Activated CD8-positive, alpha-beta T cell treated with anti-CD3 and anti-CD28 coated beads, Interleukin-2, amount 10 ng/mL, durations not matched to agents 7 days and 5 days (primary cell): ENCODE results near the gene EDA. TPM values are rescaled to one million over a fixed set of nuclear protein-coding genes. Genes with fewer than 3 reads are reported as not detected.

Source experiments
- ATAC-seq: fragments of 150-1000 bp; cut with Tn5 transposase; one replicate; pipeline ENCODE4 v1.10.0; 2021; ENCODE audit warnings: moderate library complexity
- CTCF ChIA-PET: fragments of 350-600 bp; sonication (Branson Sonifier 250); formaldehyde crosslinking; loops from one replicate; lab custom pipeline; 2021; ENCODE audit warnings: antibody characterized with exemption; lab: Charles Lee
- POLR2A ChIA-PET: fragments of 350-600 bp; sonication (Branson Sonifier 250); formaldehyde crosslinking; loops from one replicate; lab custom pipeline; 2021; ENCODE audit warnings: antibody characterized with exemption; lab: Charles Lee
- DNase-seq: peaks from one replicate; pipeline ENCODE4 v3.0.0-alpha.2; 2020
- H3K27ac Mint-ChIP-seq: one replicate; pipeline ENCODE4 v1.8.0; 2021; ENCODE audit warnings: mild to moderate bottlenecking, mixed read lengths
- H3K27me3 Mint-ChIP-seq: one replicate; pipeline ENCODE4 v1.8.0; 2021; ENCODE audit warnings: low read depth, mixed read lengths
- H3K36me3 Mint-ChIP-seq: one replicate; pipeline ENCODE4 v1.8.0; 2021; ENCODE audit warnings: low read depth, mixed read lengths
- H3K4me1 Mint-ChIP-seq: one replicate; pipeline ENCODE4 v1.8.0; 2021; ENCODE audit warnings: low read depth, mixed read lengths
- H3K4me3 Mint-ChIP-seq: one replicate; pipeline ENCODE4 v1.8.0; 2021; ENCODE audit warnings: mild to moderate bottlenecking, mixed read lengths
- H3K9me3 Mint-ChIP-seq: one replicate; pipeline ENCODE4 v1.8.0; 2022; ENCODE audit warnings: mixed read lengths; ENCODE audit not compliant: insufficient read depth
- total RNA-seq, 2 experiments: library from RNA; stranded (reverse); gene quantifications; one replicate each; pipeline ENCODE4 v1.2.3, GENCODE V29; 2021

EDA gene
- total RNA-seq, 2 experiments from 2014 or later, result 0.53 to 0.76 TPM

DNA sequence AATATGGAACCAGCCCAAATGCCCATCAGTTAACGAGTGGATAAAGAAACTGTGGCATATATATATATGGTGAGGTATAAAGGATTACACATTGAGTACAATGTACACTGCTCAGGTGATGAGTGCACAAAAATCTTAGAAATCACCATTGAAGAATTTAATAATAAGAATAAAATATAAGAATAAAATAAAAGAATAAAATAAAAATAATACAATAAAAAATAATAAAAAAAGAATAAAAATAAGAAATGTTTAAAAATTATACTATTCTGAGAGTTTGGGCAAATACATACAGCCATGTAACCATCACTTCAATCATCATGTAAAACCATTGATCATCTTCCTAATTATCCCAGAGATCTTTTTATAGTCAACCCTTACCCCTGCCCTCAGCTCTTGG lies 260.3 kb downstream of the EDA start:
- no peak for DNase-seq
- H3K27ac Mint-ChIP-seq, result no peak overlapping the region
- POLR2A ChIA-PET, result no interaction called here
- H3K4me3 Mint-ChIP-seq, result no peak overlapping the region
- H3K4me1 Mint-ChIP-seq, result no peaks in the 10 kb centered on the region
- H3K36me3 Mint-ChIP-seq, result no peaks in the 10 kb centered on the region
- H3K9me3 Mint-ChIP-seq, result no peaks in the 10 kb centered on the region
- no peaks in the 10 kb centered on the region for H3K27me3 Mint-ChIP-seq
- CTCF ChIA-PET, result no interaction called here
- ATAC-seq, result no peak

DNA sequence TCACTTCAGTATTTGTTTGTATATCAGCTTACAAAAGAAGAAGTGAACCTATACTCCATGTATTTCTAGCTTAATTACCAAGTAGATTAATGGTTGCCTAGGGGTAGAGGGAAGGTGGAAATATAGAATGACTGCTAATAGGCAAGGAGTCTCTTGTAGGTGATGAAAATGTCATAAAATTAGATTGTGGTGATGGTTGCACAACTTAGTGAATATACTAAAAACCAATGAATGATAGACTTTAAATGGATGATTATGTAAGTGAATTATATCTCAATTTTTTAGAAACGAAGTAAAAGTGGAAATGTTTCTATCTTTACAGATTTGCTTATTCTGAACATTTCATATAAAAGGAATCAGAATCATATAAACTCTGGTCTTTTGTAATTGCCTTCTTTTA lies 268.3 kb downstream of the EDA start:
- ATAC-seq, result no peak
- POLR2A ChIA-PET, result no interaction called here
- CTCF ChIA-PET, result no interaction called here
- no peaks in the 10 kb centered on the region for H3K27me3 Mint-ChIP-seq
- no peak overlapping the region for H3K27ac Mint-ChIP-seq
- no peak overlapping the region for H3K4me3 Mint-ChIP-seq
- no peaks in the 10 kb centered on the region for H3K9me3 Mint-ChIP-seq
- no peaks in the 10 kb centered on the region for H3K4me1 Mint-ChIP-seq
- no peak for DNase-seq
- H3K36me3 Mint-ChIP-seq, result no peaks in the 10 kb centered on the region

GRCh38 chrX:69896046-69896445 lies 280.1 kb downstream of the EDA start:
- Mint-ChIP-seq H3K4me1 (no peaks in the 10 kb centered on the region), H3K36me3 (no peaks in the 10 kb centered on the region), H3K4me3 (no peak overlapping the region), H3K27ac (no peak overlapping the region), H3K9me3 (no peaks in the 10 kb centered on the region), H3K27me3 (no peaks in the 10 kb centered on the region)
- ChIA-PET CTCF (no interaction called here), POLR2A (no interaction called here)
- DNase-seq, result no peak
- ATAC-seq, result no peak

DNA sequence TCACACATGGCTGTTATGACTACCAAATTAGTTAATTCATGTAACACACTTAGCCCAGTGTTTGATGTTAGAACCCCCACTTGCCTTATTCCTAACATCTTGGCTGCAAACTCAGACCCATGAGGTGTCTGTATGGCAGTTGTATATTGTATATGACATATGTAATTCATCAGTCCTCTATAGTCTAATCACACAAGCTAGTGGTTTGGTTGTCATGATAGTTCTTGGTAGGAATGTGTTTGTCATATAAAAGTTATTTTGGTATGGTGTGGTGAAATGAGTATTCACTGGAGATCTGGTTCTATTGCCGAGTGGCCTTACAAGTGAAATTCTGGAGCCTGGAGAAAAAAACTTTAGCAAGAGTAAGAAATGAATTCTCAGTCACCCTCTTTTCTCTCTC lies 284.6 kb downstream of the EDA start:
- no peak overlapping the region for H3K27ac Mint-ChIP-seq
- no peaks in the 10 kb centered on the region for H3K4me1 Mint-ChIP-seq
- H3K4me3 Mint-ChIP-seq, result no peak overlapping the region
- ATAC-seq (no peak), DNase-seq (no peak)
- POLR2A ChIA-PET, result no interaction called here
- CTCF ChIA-PET, result interaction anchor here (0.9 kb wide), 1 partner anchor 197 kb away, joined by 3 read pairs; no protein-coding TSS in a partner anchor
- H3K27me3 Mint-ChIP-seq, result no peaks in the 10 kb centered on the region
- no peaks in the 10 kb centered on the region for H3K36me3 Mint-ChIP-seq
- H3K9me3 Mint-ChIP-seq, result no peaks in the 10 kb centered on the region

DNA sequence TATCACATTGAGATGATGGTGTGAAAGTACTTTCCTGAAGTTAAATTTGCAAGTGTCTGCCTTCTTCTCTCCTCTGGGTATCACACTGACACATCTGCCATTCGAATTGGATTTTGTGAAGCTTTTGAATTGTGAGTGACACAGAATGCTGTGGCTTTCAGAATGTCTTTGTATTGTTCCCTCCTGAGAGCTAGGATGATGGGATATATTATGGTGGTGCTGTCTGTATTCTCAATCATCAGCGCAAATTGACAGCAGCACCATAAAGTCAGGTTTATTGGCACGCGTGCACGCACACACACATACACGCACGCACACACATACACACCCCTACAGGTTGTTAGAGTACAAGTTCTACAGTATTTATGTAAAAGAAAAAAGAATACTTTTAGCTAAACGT lies 290.5 kb downstream of the EDA start:
- DNase-seq (no peak), ATAC-seq (no peak)
- no peak overlapping the region for H3K4me3 Mint-ChIP-seq
- no peaks in the 10 kb centered on the region for H3K4me1 Mint-ChIP-seq
- no peaks in the 10 kb centered on the region for H3K36me3 Mint-ChIP-seq
- no peaks in the 10 kb centered on the region for H3K9me3 Mint-ChIP-seq
- POLR2A ChIA-PET, result no interaction called here
- no peak overlapping the region for H3K27ac Mint-ChIP-seq
- CTCF ChIA-PET, result no interaction called here
- no peaks in the 10 kb centered on the region for H3K27me3 Mint-ChIP-seq

DNA sequence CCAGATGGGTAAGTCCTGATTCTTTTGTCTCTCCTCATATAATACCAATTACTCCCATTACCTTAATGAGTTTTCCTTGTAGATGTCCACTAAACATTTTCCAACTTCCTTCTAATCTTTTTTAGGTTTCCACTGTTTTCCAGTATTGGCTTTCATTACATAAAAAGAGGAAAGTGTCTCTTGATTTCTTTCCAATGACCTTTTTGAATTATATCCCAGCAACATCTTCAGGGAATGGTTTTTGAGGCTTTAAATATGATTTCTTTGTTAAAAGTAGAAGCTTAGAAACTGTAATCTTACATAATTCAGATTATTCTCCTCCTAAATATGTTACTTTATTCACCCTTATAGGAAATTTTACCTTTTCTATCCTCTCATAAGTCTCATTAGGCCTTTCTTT lies 298.9 kb downstream of the EDA start:
- Mint-ChIP-seq H3K4me3 (no peak overlapping the region), H3K4me1 (no peaks in the 10 kb centered on the region), H3K27ac (no peak overlapping the region), H3K9me3 (no peaks in the 10 kb centered on the region), H3K27me3 (no peaks in the 10 kb centered on the region), H3K36me3 (no peaks in the 10 kb centered on the region)
- ChIA-PET POLR2A (no interaction called here), CTCF (no interaction called here)
- DNase-seq (no peak), ATAC-seq (no peak)

DNA sequence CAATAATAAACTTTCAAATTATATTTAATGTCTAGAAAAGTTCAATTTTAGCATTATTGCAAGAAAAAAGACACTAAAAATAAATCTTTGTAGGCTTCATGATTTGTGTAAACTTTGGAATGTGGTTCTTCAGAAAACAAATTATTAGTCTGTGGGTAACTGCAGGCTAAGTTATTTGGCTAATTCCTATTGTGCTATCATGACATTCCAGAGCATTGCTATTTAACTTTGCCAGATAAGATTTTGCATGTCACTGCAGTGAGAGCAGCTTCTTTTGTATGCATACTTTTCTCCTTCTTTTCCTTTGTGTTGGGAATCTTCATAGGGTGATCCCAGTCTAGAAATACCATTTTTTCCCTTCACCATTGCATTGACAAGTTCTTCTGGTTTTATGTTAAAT lies 303.8 kb downstream of the EDA start:
- ATAC-seq (no peak), DNase-seq (no peak)
- ChIA-PET POLR2A (no interaction called here), CTCF (no interaction called here)
- H3K36me3 Mint-ChIP-seq, result no peaks in the 10 kb centered on the region
- H3K9me3 Mint-ChIP-seq, result no peaks in the 10 kb centered on the region
- no peak overlapping the region for H3K4me3 Mint-ChIP-seq
- no peaks in the 10 kb centered on the region for H3K27me3 Mint-ChIP-seq
- no peaks in the 10 kb centered on the region for H3K4me1 Mint-ChIP-seq
- no peak overlapping the region for H3K27ac Mint-ChIP-seq

- ATAC-seq, result no peak
- H3K4me3 Mint-ChIP-seq, result no peak overlapping the region
- H3K27me3 Mint-ChIP-seq, result no peaks in the 10 kb centered on the region
These were observed 316.4 kb downstream of the EDA start for GRCh38 chrX:69932323-69932722.

DNA sequence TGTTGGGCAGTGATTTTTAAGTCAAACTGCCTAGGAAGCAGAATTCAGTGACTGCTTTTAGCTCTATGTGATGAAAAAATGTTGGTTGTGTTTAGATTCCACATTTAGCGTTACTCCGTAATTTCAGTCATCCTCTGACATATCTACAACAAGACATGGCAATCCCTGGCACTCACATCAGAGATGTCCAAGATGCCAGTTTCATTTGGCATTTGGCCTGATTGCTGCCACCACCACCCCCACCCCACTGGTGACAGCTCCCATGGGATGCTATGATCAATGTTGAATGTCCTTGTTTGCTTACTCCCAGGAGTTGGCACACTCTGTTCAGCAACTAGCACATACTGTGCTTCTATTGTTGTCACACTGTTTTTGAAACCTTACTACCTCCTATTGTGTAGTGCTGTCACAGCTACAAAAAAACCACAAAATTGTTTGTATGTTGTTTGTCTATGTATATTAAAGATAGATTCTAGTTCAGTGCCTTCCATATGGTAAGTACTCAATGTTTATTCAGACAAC lies 332.4 kb downstream of the EDA start:
- POLR2A ChIA-PET, result no interaction called here
- ATAC-seq, result no peak
- no peak overlapping the region for H3K27ac Mint-ChIP-seq
- H3K27me3 Mint-ChIP-seq, result no peaks in the 10 kb centered on the region
- no peak for DNase-seq
- no peaks in the 10 kb centered on the region for H3K36me3 Mint-ChIP-seq
- no peaks in the 10 kb centered on the region for H3K9me3 Mint-ChIP-seq
- no peaks in the 10 kb centered on the region for H3K4me1 Mint-ChIP-seq
- CTCF ChIA-PET, result no interaction called here
- no peak overlapping the region for H3K4me3 Mint-ChIP-seq

More at GRCh38 chrX:69932323-69932722, 316.4 kb downstream of the EDA start:
- POLR2A ChIA-PET, result no interaction called here
- DNase-seq, result no peak
- Mint-ChIP-seq H3K36me3 (no peaks in the 10 kb centered on the region), H3K4me1 (no peaks in the 10 kb centered on the region), H3K9me3 (no peaks in the 10 kb centered on the region), H3K27ac (no peak overlapping the region)
- CTCF ChIA-PET, result no interaction called here

GRCh38 chrX:69951753-69952152 lies 335.8 kb downstream of the EDA start:
- ChIA-PET CTCF (no interaction called here), POLR2A (no interaction called here)
- H3K9me3 Mint-ChIP-seq, result no peaks in the 10 kb centered on the region
- H3K4me1 Mint-ChIP-seq, result no peaks in the 10 kb centered on the region
- no peak overlapping the region for H3K4me3 Mint-ChIP-seq
- H3K27me3 Mint-ChIP-seq, result no peaks in the 10 kb centered on the region
- ATAC-seq (no peak), DNase-seq (no peak)
- H3K36me3 Mint-ChIP-seq, result no peaks in the 10 kb centered on the region
- no peak overlapping the region for H3K27ac Mint-ChIP-seq

- Mint-ChIP-seq H3K9me3 (no peaks in the 10 kb centered on the region), H3K36me3 (no peaks in the 10 kb centered on the region), H3K4me3 (no peak overlapping the region), H3K27me3 (no peaks in the 10 kb centered on the region), H3K4me1 (no peaks in the 10 kb centered on the region), H3K27ac (no peak overlapping the region)
- DNase-seq (no peak), ATAC-seq (no peak)
- ChIA-PET CTCF (no interaction called here), POLR2A (no interaction called here)
These were observed 343.8 kb downstream of the EDA start for GRCh38 chrX:69959712-69960111.

DNA sequence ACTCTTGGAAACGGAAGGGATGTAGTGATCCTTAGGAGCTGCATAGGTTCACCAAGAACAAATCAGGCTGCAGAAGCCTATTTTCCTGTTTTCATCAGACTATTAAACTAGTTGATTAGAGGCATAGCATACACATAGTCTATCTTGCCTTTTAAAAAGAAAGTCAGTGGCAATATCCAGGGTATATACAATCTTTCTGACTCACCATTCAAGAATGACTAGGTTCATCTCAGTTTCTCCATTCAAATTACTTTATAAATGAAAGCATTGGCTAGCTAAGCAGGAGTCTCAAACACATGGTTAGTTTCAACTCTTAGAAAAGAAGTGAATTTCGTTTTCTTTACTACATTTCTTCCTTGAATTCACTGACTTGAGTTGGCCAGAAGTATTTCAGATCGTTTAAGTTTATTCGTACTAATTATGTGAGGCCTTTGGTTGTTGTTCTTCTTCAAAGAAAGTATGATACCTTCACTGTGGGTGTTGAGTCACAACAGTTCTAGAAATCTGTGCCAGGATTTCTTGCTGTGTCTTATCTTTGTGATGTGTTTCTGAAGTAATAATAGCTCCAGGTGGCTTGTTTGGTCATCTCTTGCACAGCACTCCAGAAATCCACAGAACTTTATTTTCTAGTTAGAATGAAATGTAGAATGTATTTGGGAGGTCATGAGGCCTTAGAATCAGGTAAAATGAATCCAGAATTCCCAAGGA lies 345.6 kb downstream of the EDA start:
- ChIA-PET POLR2A (no interaction called here), CTCF (no interaction called here)
- no peaks in the 10 kb centered on the region for H3K4me1 Mint-ChIP-seq
- no peaks in the 10 kb centered on the region for H3K9me3 Mint-ChIP-seq
- DNase-seq, result no peak
- no peaks in the 10 kb centered on the region for H3K36me3 Mint-ChIP-seq
- no peak for ATAC-seq
- H3K4me3 Mint-ChIP-seq, result no peak overlapping the region
- H3K27me3 Mint-ChIP-seq, result no peaks in the 10 kb centered on the region
- no peak overlapping the region for H3K27ac Mint-ChIP-seq

DNA sequence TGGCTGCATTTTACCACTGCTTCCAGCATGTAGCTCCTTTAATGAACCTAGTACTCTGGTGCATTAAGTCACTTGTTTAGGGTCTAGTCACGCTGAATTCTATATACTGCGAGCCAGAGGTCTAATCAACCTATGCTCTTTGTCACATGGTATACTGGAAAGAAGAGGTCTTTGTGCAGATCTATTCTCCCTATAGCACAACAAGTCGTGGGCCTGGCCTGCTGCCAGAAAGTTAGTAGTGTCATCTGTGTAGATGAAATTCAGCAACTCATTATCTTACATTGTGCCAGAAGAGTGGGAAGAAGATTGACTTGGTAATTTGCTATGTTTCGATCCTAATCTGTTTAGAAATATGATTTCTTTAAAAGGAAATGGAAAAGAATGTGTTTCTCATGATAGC lies 353.0 kb downstream of the EDA start:
- H3K9me3 Mint-ChIP-seq, result no peaks in the 10 kb centered on the region
- POLR2A ChIA-PET, result no interaction called here

More for the DNA sequence above, 353.0 kb downstream of the EDA start:
- Mint-ChIP-seq H3K36me3 (no peaks in the 10 kb centered on the region), H3K4me3 (no peak overlapping the region), H3K27ac (no peak overlapping the region), H3K27me3 (no peaks in the 10 kb centered on the region), H3K4me1 (no peaks in the 10 kb centered on the region)
- DNase-seq (no peak), ATAC-seq (no peak)
- CTCF ChIA-PET, result interaction anchor here (1.4 kb wide), 1 partner anchor 62 kb away, joined by 3 read pairs; no protein-coding TSS in a partner anchor
